BLaER1 (cell line): ENCODE results near the gene OTOF.

ENCODE experiments used
- H3K27ac ChIP-seq: shearing (Covaris generic); formaldehyde crosslinking; 2 replicates; pipeline ENCODE4 v1.8.1; 2022
- H3K27me3 ChIP-seq: shearing (Covaris generic); formaldehyde crosslinking; 2 replicates; pipeline ENCODE4 v1.8.1; 2022
- H3K36me3 ChIP-seq: shearing (Covaris generic); formaldehyde crosslinking; 2 replicates; pipeline ENCODE4 v1.8.1; 2022
- H3K4me1 ChIP-seq: shearing (Covaris generic); formaldehyde crosslinking; 2 replicates; pipeline ENCODE4 v1.8.1; 2022
- H3K4me2 ChIP-seq: shearing (Covaris generic); formaldehyde crosslinking; 2 replicates; pipeline ENCODE4 v1.8.1; 2022
- H3K4me3 ChIP-seq: shearing (Covaris generic); formaldehyde crosslinking; 2 replicates; pipeline ENCODE4 v1.8.1; 2022
- H3K9ac ChIP-seq: shearing (Covaris generic); formaldehyde crosslinking; 2 replicates; pipeline ENCODE4 v1.8.1; 2022
- H3K9me3 ChIP-seq: shearing (Covaris generic); formaldehyde crosslinking; 2 replicates; pipeline ENCODE4 v1.8.1; 2022
- H4K20me1 ChIP-seq: shearing (Covaris generic); formaldehyde crosslinking; 2 replicates; pipeline ENCODE4 v1.8.1; 2022
- Cebpa-rat ChIP-seq: shearing (Covaris generic); IDR thresholded peaks from 2 replicates; pipeline ENCODE4 v1.8.1; 2022

OTOF gene

DNA sequence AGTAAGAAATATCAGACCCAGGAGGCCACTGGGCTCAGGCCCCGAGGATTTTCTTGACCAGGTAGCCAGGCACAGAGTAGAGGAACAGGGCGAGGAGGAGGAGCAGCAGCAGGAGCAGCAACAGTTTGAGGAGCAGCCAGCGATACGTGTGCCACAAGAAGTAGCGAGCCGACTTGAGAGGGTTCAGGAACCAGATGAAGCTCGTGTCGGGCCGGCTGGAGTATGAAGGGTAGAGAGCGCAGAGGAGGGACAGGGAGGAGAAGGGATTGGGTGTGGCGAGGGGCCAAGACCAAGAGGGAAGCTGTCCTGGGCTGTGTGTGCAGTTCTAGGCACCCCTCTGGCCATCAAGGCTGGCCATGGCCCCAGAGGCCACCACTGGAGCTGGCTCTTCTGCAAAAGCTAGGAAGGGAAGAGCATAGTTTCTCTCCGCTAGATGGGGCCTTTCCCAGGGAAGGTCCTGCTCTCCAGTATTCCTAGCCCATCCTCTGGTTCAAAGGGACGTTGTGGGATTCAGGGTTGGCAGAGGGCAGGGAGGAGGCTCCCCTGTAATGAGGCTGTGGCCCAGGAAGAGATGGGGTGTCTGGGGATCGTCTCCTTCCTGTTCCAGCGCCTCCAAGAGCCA lies 17.8 kb downstream of the OTOF start:
- Histone ChIP-seq H3K4me3 (no peak overlapping the region), H3K4me1 (peaks cover 27% of the 10 kb centered on the region), H3K27me3 (no peaks in the 10 kb centered on the region), H3K27ac (no peak overlapping the region), H3K9me3 (no peaks in the 10 kb centered on the region), H3K4me2 (no peak overlapping the region), H3K9ac (no peak overlapping the region), H3K36me3 (no peaks in the 10 kb centered on the region), H4K20me1 (no peaks in the 10 kb centered on the region)
- TF ChIP-seq Cebpa-rat = no peak

DNA sequence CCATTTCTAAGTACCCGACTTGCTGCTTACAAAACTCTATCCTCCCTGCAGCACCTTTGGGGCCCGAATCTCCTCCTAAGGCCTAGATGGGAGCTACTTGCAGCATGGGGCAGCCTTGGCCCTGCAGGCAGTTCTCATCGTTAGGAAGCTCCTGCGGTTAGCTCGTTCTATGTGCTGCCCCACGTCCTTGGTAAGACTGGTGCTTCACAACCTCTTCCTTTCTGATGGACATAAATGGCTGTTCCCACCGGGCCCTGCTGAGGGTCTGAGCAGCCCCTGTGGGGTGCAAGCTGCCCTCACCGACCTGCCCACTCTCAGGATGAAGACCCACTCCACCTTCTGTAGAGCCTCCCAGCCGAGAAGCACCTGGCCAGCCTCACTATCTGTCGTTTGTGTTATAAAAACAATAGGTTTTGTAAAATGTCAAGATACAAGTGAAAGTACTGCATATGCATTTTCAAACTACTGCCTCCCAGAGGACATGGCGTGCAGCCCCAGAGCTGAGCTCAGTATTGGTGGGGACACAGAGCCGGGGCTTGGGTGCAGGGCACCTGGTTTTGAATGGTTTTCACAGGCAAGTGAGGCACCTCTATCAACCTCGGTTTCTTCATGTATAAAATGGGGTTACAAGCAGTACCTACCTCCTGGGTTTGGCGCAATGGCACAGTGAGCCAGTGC lies 19.4 kb downstream of the OTOF start:
- H3K27ac ChIP-seq = no peak overlapping the region
- peaks cover 18% of the 10 kb centered on the region for H3K4me1 ChIP-seq
- TF ChIP-seq Cebpa-rat = no peak
- no peak overlapping the region for H3K9ac ChIP-seq
- no peak overlapping the region for H3K4me3 ChIP-seq
- H3K36me3 ChIP-seq = no peaks in the 10 kb centered on the region
- no peaks in the 10 kb centered on the region for H3K9me3 ChIP-seq
- H3K27me3 ChIP-seq = no peaks in the 10 kb centered on the region
- no peaks in the 10 kb centered on the region for H4K20me1 ChIP-seq
- H3K4me2 ChIP-seq = no peak overlapping the region

DNA sequence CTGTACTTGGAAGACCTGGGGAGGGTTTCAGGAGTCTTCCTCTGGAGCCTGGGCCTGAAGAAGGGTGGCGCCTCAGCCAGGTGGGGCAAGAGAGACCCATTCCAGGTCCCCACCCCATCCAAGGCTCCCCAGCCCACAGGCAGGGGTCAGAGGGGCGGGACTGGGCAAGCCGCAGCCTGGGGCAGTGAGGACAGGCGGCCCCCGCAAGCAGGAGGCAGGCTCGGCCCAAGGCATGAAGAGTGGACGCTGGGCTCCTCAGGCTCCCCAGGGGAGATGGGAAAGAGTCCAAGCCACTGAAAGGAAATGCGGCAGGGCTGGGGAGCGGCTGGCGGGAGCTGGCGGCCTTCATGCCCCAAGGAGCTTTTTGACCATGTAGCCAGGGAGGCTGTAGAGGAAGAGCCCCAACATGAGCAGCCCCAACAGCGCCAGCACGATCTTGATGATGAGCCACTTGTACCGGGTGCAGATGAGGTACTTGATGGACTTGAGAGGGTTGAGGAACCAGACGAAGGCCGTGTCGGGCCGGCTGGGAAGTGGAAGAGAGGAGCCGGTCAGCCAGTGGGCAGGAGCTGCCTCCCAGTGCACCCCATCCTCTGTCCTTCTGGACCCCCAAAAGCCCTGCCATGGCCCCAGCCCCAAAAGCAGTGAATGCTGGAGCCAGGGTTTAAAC lies 20.1 kb downstream of the OTOF start:
- Histone ChIP-seq H3K9ac (no peak overlapping the region), H3K9me3 (no peaks in the 10 kb centered on the region), H4K20me1 (no peaks in the 10 kb centered on the region), H3K36me3 (no peaks in the 10 kb centered on the region), H3K4me1 (peaks cover 18% of the 10 kb centered on the region), H3K27ac (no peak overlapping the region), H3K4me2 (no peak overlapping the region), H3K27me3 (no peaks in the 10 kb centered on the region), H3K4me3 (no peak overlapping the region)
- no peak for TF ChIP-seq Cebpa-rat

DNA sequence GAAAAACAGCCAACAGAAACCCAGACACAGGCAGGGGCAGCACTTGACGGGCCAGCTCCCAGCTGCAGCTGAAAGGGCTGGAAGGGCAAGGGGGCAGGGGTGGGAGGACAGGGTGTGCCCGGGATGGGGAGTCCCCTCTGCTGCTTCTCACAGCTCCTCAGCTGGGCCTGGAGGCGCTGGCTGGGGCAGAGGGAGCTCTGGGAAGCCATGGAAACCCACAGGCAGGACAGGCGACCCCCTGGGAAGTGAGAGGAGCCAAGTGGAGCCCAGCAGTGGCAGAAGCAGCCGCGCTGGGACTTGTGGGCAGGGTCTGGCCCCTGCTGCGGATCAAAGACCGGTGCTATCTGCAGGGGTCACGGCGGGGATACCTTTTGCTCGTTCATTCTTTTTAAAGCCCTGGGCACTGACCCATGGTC lies 20.7 kb downstream of the OTOF start:
- Histone ChIP-seq H3K4me2 (no peak overlapping the region), H3K4me3 (no peak overlapping the region), H3K27me3 (no peaks in the 10 kb centered on the region), H3K9ac (no peak overlapping the region), H3K4me1 (peaks cover 20% of the 10 kb centered on the region), H4K20me1 (no peaks in the 10 kb centered on the region), H3K27ac (no peak overlapping the region), H3K36me3 (no peaks in the 10 kb centered on the region), H3K9me3 (no peaks in the 10 kb centered on the region)
- no peak for TF ChIP-seq Cebpa-rat

DNA sequence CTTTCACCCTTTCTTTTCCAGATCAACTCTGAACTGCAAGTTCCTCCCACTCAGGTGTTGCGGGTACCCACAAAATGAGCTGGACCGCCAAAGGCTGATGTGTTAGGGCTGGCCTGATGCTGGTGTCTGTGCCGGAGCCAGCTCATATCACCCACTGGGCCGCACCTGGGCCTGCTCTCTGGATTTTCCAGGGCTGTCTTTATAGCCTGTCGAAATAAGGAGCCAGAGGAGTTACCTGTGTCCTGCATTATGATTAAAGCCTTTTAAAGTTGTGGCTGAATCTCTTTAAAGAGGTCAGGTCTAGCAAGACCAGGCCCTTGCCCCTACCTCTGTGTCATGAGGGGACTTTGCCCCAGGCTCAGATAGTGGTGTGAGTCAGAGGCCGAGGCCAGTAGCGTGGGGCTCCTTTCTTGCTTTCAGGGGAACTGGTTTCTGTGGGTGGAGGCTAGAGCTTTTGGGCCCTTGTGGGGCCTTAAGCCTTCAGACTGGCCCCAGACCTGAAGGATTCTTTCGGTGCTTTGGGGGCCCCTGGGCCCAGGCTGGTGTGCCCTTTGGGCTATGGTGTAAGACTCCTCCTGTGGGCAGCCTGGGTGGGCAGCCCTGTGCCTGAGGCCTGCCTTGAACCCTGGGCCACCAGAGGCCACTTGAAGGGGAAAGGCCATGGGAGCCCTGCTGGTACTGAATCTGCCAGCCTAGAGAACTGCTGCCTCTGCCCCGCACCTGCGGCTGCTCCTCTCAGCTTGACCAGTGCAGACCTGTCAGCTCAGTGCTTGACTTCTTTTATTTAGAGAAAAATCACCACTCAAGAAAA lies 21.3 kb downstream of the OTOF start:
- Histone ChIP-seq H3K4me3 (no peak overlapping the region), H3K4me2 (peak overlapping the region; percentile 59), H3K9me3 (no peaks in the 10 kb centered on the region), H3K27ac (0 out of 2 replicates have a peak overlapping the region, but pooled peaks have one; percentile 42), H3K36me3 (no peaks in the 10 kb centered on the region), H3K9ac (no peak overlapping the region), H3K4me1 (peaks cover 26% of the 10 kb centered on the region), H4K20me1 (no peaks in the 10 kb centered on the region), H3K27me3 (no peaks in the 10 kb centered on the region)
- TF ChIP-seq Cebpa-rat = no peak

DNA sequence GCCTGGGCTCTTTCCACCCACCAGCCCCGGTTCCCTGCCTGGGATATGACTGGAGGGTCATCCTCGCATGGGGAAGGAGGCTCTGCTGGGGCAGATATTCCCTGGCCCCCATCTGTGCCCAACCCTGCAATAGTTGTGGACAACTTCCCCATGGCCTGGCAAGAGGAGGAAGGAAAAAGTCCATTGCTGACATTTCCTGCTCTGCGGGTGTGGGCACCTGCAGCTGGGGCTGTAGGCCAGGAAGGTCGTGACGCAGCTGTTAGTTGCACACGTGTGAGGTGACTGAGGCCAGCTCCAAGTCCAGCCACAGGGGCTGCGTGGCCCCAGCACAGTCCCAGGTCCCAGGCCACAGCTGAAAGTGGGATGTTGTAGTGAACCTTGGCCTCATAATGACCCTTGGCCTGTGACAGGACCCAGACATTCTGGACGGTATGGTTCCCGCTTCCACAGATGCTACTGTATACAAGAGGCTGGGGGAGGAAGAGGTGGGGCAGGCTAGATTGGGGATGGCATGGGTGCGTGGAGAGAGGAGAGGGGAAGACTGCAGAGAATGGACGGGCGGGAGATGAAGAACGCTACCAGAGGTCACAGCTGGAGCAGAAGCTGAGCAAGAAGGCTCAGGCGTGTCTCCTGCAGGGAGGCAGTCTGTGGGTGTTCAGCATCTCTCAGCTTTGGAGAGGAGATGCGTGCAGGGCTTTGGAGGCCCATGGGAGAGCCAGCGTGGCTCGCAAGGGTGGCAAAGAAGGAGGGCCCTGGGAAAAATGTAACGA lies 22.1 kb downstream of the OTOF start:
- Histone ChIP-seq H4K20me1 (no peaks in the 10 kb centered on the region), H3K27me3 (no peaks in the 10 kb centered on the region), H3K9me3 (no peaks in the 10 kb centered on the region), H3K27ac (peak overlapping the region; percentile 42; the same call in 1 of the 2 replicates), H3K36me3 (no peaks in the 10 kb centered on the region), H3K4me1 (peaks cover 34% of the 10 kb centered on the region), H3K4me2 (peak overlapping the region; percentile 59), H3K9ac (0 out of 2 replicates have a peak overlapping the region, but pooled peaks have one; percentile 9), H3K4me3 (no peak overlapping the region)
- no peak for TF ChIP-seq Cebpa-rat

DNA sequence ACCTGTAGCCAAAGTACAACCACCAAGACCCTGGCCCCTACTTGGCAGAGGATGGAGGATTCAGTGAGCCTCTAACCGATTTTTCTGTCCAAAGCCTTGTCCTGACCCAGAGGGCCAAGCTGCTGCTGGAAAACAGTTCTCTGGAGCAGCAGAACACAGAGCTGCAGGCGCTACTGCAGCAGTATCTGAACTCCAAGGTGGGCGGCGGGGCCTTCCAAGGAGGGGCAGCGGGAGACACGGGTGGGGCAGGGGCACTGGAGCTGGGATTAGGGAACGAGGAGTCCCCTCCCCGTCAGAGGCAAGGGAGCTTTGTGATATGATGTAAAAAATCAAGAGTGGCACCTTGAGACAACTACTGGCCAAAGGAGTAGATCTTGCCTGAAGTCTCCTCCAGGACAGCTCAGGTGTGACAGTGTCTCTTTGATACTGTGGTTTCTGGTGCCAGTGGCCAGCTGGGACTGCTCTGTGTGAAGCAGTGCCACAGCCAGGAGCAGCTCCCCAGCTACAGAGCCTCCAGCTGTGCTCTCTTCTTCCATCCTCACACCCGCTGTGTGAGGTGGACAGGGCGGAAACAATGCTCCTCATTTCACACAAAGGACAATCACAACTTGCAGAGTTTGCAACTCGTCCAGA lies 22.8 kb downstream of the OTOF start:
- Histone ChIP-seq H3K9ac (0 out of 2 replicates have a peak overlapping the region, but pooled peaks have one; percentile 9), H3K27me3 (no peaks in the 10 kb centered on the region), H3K4me3 (no peak overlapping the region), H3K36me3 (no peaks in the 10 kb centered on the region), H3K27ac (peak overlapping the region; percentile 42; the same call in 1 of the 2 replicates), H4K20me1 (no peaks in the 10 kb centered on the region), H3K9me3 (no peaks in the 10 kb centered on the region), H3K4me1 (peaks cover 34% of the 10 kb centered on the region), H3K4me2 (peak overlapping the region; percentile 59)
- TF ChIP-seq Cebpa-rat = no peak

DNA sequence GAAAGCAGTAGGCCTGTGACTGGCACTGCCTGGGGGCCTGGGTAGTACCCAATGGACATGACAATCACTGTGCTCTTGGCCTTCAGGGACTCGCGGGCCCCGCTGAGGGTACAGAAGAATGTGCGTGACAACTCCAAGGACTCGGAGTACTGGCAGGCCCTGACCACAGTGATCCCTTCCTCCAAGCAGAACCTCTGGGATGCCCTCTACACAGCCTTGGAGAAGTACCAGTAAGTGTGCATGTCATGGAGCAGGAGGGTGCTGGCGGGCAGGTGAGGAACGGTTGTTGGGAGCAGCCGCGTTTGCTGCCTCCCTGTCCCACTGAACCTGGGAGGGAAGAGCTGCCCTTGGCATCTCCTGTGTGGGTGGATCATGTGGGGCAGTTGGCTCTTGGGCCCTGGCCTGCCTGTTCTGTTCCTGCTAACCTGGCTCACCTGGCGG lies 23.3 kb downstream of the OTOF start:
- Histone ChIP-seq H4K20me1 (no peaks in the 10 kb centered on the region), H3K36me3 (no peaks in the 10 kb centered on the region), H3K9ac (no peak overlapping the region), H3K9me3 (no peaks in the 10 kb centered on the region), H3K4me2 (no peak overlapping the region), H3K4me1 (peaks cover 34% of the 10 kb centered on the region), H3K27ac (no peak overlapping the region), H3K4me3 (no peak overlapping the region), H3K27me3 (no peaks in the 10 kb centered on the region)
- TF ChIP-seq Cebpa-rat = no peak
